NCI-H2196 treated with DMSO at 0.1 percent for 48 hours (cell line): ENCODE data around the gene ZNF497.
"Not testable (repeated sequence)": the region's sequence is repeated elsewhere in the genome, so short reads cannot be mapped to it uniquely, and the experiment has no call there.

ENCODE experiments used
- DNase-seq: peaks from one replicate; lab custom pipeline; 2025; ENCODE audit not compliant: unreplicated experiment; lab: John Stamatoyannopoulos, UW

ZNF497 gene

DNA sequence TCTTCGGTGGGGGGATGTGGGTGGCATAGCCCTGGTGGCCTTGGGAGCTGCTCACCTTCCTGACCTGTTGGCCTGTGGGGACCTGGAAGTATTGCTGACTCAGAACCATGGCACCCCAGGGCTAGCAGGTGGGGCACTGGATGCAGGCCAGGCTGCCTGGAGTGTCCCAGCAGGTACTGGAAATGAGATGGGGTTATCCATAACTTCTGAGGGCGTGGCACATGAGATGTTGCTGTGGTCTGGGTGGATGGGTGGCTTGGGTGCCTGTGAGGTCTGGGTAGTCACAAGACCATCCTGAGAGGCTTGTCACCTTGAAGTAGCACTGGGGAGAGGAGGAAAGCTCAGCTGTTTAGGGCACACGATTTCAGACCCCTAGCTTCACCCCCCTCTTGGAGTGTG, 32.3 kb upstream of the ZNF497 start:
- DNase-seq = no peak

DNA sequence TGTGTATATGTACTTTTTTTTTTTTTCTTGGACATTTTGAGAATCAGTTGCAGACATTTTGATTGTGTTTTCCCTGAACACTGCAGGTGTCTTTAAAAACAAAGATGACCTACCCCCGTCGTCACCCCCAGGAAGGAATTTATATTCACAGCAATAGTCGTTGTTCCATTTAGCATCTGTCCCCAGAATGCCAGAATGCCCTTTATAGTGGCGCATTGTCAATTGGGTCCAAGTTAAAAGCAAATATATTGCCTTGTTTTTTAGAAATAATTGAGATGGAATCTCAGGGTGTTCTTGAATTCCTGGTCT, 31.1 kb upstream of the ZNF497 start:
- no peak for DNase-seq

DNA sequence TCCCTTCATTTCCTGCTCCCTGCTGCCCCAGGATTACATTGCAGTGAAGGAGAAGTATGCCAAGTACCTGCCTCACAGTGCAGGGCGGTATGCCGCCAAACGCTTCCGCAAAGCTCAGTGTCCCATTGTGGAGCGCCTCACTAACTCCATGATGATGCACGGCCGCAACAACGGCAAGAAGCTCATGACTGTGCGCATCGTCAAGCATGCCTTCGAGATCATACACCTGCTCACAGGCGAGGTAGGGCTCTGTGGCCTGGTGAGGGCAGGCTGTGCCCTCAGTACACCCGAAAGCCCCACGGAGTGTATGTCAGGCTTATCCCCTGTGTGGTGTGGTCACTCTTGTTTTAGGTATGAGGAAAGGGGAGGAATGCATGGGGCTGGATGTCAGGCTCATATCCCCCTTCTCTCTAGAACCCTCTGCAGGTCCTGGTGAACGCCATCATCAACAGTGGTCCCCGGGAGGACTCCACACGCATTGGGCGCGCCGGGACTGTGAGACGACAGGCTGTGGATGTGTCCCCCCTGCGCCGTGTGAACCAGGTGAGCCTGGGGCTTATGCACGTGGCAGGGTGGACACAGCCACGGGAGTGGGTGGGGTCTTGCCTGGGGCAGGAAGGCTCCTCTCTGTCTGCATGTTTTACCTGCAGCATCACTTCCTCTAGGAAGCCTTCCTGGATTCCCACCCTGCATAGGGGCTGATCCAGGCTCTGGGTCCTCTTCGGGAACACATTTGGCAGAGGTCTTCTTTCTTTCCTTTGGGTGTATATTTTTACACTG, 30.6 kb upstream of the ZNF497 start:
- DNase-seq = no peak

DNA sequence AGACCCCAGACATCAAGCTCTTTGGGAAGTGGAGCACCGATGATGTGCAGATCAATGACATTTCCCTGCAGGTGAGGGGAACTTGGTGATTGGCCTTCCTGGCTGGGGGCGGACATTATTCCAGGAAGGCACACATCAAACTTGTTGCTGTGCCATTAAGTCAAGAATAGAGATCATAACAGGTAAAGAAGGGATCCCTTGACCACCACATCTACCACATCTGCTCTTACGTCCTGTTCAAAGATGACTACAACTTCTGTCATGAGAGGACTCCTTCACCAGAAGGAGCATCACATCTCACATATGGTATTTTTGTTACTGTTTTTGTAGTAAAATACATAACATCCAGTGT, 25.6 kb upstream of the ZNF497 start:
- DNase-seq = no peak

DNA sequence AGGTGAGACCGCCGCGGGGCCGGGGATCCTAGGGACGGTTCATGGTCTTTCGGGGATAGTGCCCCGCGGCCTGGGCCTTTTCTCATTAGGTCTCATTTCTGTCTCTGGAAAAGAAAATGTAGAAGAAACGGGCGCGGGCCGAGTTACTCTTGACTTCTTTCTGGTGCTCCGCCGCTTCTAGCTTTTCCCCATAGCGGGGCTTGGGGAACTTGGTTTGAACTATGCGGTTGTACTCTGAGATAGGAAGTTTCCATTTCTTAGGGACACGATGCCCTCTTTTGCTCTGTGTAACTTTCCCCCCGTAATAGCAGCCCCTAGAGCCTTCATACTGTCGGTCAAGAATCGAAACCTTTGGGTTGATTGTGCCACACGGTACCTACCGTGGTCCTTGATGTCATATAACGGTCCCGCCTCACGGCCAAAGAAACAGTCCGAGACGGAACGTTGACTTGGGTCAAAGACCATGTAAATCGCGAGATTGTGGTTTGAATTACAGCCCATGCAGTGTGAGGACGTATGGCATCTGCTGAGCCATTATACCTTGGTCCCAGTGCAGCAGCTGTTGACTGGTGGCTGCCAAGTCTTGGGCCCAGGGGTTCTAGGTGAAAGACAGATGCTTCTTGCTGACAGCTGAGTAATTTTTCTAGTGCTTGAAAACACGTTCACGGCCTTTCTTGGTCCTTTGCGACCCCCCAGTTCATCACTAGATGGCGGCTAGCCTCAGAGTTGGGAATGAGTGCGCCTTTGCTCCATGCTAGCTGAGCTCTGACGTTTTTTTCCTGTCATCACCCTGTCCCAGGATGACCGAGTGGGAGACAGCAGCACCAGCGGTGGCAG, 25.0 kb upstream of the ZNF497 start:
- no peak for DNase-seq

DNA sequence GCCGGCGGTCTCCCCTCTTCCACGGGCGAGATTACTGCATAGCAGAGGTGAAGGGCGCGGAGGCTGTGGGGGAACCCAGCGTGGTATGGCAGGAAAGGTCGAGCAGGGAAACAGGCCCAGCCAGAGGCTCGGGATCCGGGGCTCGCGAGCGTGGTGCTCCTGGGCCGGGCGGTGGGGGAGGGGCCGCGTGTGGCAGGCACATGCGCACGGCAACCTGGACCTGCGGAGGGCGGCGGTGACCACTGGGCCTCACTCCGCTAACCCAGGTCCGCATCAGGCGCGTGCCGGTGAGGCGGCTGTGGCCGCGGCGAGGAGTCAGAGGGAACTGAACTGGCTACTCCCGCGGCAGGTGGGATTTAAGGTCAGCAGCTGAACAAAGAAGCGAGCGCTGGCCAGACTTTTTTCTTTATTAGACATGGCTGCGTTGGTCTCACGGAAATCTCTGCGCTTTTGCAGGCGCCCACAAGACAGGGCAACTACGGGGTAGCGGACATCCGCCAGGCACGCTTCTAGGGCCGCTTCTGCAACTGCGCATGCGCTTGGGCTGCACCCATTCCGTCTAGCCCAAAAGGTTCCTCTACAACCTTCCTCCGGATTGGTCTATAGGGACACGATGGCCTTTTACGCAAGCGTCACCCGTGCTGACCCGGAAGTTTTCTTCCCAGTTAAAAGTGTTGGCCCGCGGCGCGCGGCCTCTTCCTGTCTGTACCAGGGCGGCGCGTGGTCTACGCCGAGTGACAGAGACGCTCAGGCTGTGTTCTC, 24.2 kb upstream of the ZNF497 start, which contains the start of gene RPS5:
Gene RPS5, plus strand, starts transcription at position 694 of the 762 bp plus-strand sequence. CDS start 869 bp downstream, outside the sequence.
- peak; percentile 98 for DNase-seq

DNA sequence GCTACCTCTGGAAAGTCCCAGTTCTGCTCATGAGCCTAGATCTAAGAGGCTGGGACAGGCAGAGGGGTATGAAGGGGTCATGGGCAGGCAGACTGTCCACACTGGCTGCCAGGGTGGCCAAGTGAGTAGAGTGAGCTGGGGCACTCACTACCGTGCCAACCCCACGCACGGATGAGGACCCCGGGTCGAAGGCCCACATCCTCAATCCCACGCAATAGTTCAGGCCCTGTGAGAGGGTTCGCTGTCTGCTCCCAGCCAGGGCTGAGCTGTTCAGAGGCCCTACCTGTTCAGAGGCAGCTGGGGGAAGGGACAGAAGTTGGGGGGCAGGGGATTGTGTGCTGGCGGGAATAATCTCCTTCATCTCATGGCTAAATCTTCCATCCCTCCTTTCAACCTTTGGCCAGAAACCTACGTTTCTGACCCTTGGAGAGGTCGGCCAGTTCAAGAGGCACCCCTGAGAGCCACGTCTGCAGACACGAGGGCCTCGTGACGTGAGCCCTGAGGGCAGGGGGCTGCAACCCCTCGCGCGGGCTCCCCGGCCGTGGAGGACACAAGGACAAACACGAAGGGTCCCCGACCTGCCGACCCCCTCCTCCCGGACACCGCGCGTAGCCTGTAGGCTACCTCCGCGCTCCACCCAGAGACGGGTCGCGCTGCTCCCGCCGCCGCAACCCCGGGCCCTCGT, 23.5 kb upstream of the ZNF497 start:
- DNase-seq = no peak

DNA sequence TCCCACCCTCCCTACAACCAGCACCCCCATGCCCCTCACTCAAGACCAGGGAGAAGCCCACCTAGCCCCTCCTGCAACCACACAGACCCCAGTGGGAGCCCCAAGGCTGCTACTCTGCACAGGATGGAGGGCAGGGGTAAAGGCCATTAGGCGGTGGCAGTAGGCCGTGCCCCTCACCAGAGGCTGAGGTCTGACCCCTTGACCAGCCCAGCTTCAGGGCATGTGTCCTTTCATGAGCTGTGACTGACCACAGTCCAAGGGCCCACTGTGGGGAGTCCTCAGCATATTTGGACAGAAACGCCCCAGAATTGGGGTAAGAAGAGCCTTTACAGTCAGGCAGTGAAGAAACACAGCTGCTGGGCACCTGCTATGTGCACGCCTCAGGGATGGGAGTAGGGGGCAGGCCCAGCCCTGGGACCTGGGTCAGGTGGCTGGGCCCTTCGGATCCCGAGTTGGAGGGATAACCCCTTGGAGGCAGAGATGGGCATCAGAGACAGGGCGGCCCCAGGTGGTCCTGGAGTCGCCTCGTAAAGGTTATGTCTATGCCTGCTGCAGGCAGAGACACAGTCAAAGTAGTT, 22.9 kb upstream of the ZNF497 start:
- DNase-seq = no peak

DNA sequence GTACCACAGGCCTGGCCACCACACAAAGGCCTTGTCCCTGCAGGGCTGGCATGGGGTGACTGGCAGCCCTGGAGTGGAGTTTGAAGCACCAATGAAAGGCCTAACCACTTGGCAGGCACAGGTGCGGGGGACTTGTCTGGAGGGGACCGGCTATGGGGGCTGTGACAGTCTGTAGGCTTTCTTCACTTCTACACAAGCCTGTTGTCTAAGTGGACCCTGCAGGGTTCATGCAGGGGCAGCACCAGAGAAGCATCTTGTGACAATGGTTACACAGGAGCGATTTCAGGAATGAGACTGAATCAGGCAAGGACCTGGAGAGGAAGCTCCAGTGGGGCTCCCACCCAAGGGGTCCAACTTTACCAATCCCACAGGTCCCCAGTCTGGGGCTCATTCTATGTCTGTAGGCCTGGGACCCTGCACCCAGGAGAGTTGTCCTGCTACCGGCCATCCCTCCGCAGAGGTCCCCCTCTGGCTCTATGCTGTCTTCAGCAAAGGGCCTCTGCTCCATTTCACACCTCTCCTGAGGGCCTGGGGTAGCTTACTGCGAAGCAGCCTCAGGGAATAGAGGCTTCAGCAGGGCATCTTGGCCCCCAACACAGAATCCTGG, 20.5 kb upstream of the ZNF497 start:
- DNase-seq = no peak

DNA sequence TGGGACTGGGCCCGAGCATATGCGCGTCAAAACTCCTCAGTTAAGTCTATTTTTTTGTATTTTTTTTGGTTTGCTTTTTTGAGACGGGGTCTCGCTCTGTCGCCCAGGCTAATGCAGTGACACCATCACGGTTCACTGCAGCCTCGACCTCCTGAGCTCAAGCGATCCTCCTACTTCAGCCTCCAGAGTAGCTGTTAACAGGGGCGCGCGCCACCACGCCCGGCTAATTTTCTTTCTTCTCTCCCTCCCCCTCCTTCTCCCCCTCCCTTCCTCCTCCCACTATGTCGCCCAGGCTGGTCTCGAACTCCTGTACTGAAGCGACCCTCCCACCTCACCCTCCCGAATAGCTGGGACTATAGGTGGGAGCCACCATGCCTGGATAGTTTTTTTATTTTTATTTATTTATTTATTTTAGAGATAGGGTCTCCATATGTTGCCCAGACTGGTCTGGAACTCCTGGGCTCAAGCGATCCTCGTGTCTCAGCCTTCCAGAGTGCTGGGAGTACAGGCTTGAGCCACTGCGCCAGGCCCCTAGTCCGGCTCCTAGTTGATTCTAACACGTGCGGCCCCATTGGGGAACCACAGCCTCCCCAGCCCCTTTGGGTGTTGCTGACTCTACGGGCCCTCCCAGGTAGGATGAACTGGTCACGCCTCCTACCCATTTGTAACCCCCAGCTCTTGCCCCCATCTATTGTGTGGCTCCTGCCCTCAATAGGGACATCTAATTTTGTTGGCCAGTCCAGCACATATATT, 19.1 kb upstream of the ZNF497 start:
- no peak for DNase-seq

DNA sequence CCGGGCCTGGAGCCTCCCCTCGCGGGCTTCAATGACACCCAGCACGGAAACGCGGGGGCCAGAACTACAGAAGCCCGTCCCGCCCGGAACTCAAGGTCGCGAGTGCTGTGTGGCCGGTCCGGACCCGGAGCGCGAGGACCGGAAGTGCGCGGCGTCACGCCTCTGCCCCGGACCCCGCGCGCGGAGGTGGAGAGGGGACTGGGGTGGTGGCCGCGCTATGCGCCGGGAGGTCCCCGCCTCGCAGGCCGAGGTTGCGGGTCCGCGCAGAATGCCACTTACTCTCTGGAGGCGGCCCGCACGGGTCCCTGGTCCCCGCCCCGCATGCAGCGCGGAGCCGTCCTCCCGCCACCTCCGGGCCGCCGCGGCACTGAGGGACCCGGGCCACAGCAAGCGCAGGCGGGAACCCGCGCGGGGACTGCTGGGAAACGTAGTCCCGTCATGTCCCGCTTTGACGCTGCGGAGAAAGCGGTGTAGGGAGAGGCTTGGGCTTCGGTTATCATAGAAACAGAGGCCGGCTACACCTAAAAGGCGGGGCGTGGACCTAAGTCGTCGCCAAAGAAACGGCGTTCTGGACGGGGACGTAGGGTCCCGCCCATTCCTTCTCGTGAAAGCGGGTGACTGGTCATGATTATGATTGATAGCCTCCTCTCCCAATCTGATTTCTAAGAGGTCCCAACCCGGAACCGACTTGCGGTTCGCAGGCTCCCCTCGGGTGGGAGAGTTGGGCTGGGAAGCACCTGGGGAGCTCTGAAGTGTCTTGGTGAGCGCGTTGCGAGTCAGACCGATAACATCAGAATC, 18.3 kb upstream of the ZNF497 start, which contains the start of gene ZNF837:
Gene ZNF837, minus strand, starts transcription at position 369 of the 798 bp plus-strand sequence. CDS start 11,698 bp downstream, outside the sequence.
- DNase-seq = peak; percentile 99

DNA sequence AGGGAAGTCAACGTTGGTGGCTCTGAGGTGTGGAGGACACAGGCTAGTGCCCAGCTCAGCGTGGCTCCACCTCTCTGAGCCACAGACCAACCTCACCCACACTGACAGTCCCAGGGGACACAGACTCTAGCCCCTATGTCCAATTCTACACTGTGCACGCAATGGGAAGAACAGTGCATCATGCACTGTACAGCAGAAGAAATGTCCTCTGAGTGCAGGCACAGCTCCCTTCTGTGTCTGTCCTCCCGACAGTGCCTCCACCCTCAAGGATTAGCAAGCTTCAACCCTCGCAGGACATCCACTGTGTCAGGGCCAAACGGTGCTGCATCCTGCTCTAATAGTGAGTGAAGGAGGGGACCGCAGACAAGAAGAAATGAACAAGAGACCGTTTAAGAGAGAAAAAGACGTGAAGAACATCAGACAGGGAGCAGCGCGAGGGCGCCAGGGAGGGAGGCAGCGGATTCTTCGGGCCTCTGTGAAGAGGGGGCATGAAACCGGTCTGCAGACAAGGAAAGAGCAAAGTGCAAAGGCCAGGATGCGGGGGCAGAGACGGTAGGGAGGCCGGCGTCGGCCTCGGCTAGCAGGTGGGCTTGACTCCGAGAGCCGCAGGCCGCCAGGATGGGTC, 17.6 kb upstream of the ZNF497 start:
- no peak for DNase-seq

DNA sequence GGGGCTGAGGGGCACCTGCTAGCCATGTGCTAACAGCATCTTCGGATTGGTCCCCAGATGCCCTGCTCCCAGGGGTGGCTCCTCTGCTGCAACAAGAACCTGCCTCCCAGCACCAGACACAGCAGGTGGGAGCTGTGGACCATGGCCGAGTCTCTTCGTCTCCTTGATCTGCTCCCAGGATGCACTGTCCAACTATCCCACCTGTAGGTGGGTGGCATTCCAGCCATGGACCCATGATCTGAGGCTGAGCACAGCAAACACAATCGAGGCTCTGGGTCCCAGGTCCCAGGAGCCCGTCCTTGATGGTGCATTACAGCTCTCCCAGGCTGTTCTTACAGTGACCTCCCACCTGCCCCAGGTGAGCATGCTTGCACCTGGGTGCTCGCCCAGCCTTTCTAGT, 16.7 kb upstream of the ZNF497 start:
- DNase-seq = no peak

DNA sequence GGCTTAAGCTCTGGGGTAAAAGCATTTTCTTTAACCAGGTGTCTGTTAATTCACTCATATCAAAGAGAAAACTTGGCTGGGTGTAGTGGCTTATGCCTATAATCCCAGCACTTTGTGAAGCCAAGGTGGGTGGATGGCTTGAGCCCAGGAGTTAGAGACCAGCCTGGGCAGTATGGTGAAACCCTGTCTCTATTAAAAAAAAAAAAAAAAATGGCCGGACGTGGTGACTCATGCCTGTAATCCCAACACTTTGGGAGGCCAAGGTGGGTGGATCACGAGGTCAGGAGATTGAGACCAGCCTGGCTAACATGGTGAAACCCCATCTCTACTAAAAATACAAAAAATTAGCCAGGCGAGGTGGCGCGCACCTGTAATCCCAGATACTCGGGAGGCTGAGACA, 14.2 kb upstream of the ZNF497 start:
- DNase-seq = not testable (repeated sequence)

DNA sequence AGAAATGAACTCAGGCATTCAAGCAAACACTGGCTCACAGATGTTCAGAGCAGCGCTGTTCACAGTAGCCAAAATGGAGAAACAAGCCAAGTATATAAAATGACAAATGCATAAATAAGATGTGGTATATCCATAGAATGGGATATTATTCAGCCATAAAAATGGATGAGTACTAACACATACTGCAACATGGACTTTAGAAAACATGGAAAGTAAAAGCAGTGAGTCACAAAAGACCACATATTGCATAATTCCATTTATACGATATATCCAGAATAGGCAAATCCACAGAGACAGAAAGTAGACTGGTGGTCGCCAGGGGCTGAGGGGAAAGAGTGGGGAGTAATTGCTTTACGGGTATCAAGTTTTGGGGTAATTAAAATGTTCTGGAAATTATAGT, 11.6 kb upstream of the ZNF497 start:
- DNase-seq = no peak

DNA sequence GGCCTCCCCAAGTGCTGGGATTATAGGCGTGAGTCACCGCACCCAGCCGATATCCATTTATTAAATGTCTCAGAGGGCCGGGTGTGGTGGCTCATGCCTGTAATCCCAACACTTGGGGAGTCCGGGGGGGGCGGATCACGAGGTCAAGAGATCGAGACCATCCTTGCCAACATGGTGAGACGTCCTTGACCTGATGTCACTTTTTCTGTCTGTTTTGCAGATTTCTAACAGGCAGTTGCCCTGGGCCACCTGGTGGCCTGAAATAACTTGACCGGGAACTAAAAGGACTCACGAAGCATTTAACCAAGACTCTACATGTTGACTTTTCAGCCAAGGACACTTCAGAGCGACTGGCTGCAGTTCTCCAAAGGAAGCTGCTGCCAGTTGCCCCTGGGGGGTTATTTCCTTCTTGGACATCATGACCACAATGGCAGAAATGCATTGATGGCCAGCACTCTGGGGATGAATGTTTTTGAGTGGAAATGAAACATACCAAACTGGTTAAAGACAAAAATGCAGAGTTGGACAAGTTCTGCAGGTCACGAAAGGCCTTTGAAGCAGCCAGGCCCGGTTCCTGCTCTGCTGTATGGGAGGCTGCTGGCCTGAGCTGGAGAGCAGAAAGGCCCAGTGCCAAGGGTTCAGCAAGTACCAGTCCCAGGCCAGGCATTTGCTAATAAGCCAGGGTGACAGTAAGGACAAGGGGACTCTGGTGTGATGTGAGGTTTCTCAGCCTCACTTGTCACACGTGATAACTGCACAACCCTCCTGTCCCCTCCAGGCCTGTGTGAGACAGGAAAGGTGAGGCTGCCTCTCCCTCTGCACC, 10.0 kb upstream of the ZNF497 start:
- no peak for DNase-seq

DNA sequence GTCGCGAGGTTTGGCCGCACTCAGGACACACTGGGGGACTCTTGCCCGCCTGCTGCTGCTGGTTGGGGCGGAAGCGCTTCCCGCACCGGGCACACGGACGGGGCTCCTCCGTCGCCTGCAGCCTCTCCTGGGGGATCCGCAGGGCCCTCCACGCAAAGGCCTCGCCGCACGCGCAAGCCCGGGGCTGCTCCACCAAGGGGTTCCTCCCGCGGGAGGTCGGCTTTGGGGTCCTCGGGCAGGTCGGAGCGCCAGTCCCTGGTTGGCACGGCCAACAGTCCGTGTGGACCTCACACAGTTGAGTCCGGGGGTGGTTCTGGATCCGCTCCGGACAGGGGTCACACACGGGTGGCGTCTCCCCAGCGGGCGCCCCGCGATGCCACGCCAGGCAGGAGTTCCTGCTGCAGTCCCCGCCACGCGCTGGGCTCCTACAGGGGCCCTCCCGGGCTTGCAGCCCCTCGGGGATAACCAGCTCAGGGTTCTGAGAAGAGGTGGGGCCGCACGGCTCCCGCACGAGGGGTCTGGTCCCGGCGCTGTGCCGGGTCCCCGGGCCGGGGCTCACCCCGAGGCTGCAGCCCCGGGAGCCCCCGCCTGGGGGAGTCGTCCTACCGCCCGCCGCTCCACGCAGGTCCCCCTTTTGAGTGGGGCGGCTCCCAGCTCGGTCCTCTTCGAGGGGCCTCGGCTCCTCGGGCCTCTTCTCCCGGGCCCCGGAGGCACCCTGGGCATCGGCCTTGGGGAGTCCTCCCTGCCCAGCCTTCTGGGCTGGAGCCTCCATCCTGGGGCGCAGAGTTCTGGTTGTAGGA, 6.2 kb upstream of the ZNF497 start:
- no peak for DNase-seq
